Liver (tissue), 9 donors: Measurements from ENCODE around the gene PRDM10. TPM values are rescaled to one million over a fixed set of nuclear protein-coding genes. Genes with fewer than 3 reads are reported as not detected.

Source experiments
- DNase-seq: peaks from one replicate; pipeline ENCODE4 v3.0.0-alpha.2; 2017; ENCODE audit warnings: low spot score
- H3K27ac ChIP-seq, 2 donors: one replicate each; pipeline ENCODE4 v1.7.0; 2013; ENCODE audit warnings: inconsistent platforms in 2 of 2, low read length in 2 of 2, control low read depth in 1 of 2, low read depth in 1 of 2, mild to moderate bottlenecking in 1 of 2
- H3K27me3 ChIP-seq, 4 donors: one replicate each; pipeline versions ENCODE4 v1.6.1 to v1.7.0; 2013; ENCODE audit warnings: low read length in 3 of 4, inconsistent platforms in 1 of 4, mild to moderate bottlenecking in 1 of 4, moderate library complexity in 1 of 4; ENCODE audit not compliant: control insufficient read depth in 4 of 4, insufficient read depth in 4 of 4
- H3K36me3 ChIP-seq, 4 donors: one replicate each; pipeline versions ENCODE4 v1.6.1 to v1.7.0; 2013; ENCODE audit warnings: low read length in 3 of 4, mild to moderate bottlenecking in 3 of 4, low read depth in 1 of 4, moderate library complexity in 1 of 4; ENCODE audit not compliant: control insufficient read depth in 4 of 4, insufficient read depth in 3 of 4
- H3K4me1 ChIP-seq, 4 donors: one replicate each; pipeline versions ENCODE4 v1.6.1 to v1.7.0; 2013; ENCODE audit warnings: low read length in 3 of 4, mild to moderate bottlenecking in 3 of 4, moderate library complexity in 1 of 4; ENCODE audit not compliant: control insufficient read depth in 4 of 4, insufficient read depth in 4 of 4
- H3K4me3 ChIP-seq, 3 donors: one replicate each; pipeline versions ENCODE4 v1.6.1 to v1.7.0; 2013; ENCODE audit warnings: low read length in 3 of 3, control low read depth in 1 of 3, low read depth in 1 of 3, mild to moderate bottlenecking in 1 of 3
- H3K9ac ChIP-seq, 2 donors: one replicate each; pipeline ENCODE4 v1.7.0; 2013; ENCODE audit warnings: low read length in 2 of 2, mild to moderate bottlenecking in 2 of 2, moderate library complexity in 2 of 2, control low read depth in 1 of 2, low read depth in 1 of 2
- H3K9me3 ChIP-seq, 4 donors: one replicate each; pipeline versions ENCODE4 v1.6.1 to v1.7.0; 2013; ENCODE audit warnings: low read length in 3 of 4; ENCODE audit not compliant: control insufficient read depth in 4 of 4
- EGR1 ChIP-seq, 2 donors: IDR thresholded peaks; 2 replicates each; pipeline ENCODE4 v1.6.1; 2016 to 2018; ENCODE audit warnings: antibody characterized with exemption in 2 of 2, low read depth in 2 of 2
- FOXA1 ChIP-seq: IDR thresholded peaks from 2 replicates; pipeline ENCODE4 v1.6.1; 2016; ENCODE audit warnings: antibody characterized with exemption
- FOXA2 ChIP-seq: IDR thresholded peaks from 2 replicates; pipeline ENCODE4 v1.6.1; 2016; ENCODE audit warnings: antibody characterized with exemption
- GABPA ChIP-seq, 2 donors: IDR thresholded peaks in 1 of 2; conservative IDR thresholded peaks in 1 of 2; 2 replicates each; pipeline ENCODE4 v1.6.1; 2016; ENCODE audit warnings: antibody characterized with exemption in 2 of 2, mild to moderate bottlenecking in 1 of 2, moderate library complexity in 1 of 2
- HNF4A ChIP-seq, 2 donors: conservative IDR thresholded peaks; 2 replicates each; pipeline ENCODE4 v1.6.1; 2016; ENCODE audit warnings: antibody characterized with exemption in 2 of 2, mild to moderate bottlenecking in 2 of 2
- HNF4G ChIP-seq: IDR thresholded peaks from 2 replicates; pipeline ENCODE4 v1.6.1; 2016; ENCODE audit warnings: antibody characterized with exemption
- JUND ChIP-seq, 2 donors: IDR thresholded peaks; 2 replicates each; pipeline ENCODE4 v1.6.1; 2016; ENCODE audit warnings: antibody characterized with exemption in 2 of 2
- NR2F2 ChIP-seq: IDR thresholded peaks from 2 replicates; pipeline ENCODE4 v1.6.1; 2016; ENCODE audit warnings: antibody characterized with exemption
- RAD21 ChIP-seq, 2 donors: IDR thresholded peaks; 2 replicates each; pipeline ENCODE4 v1.6.1; 2016; ENCODE audit warnings: antibody characterized with exemption in 2 of 2, mild to moderate bottlenecking in 2 of 2
- REST ChIP-seq: IDR thresholded peaks from 2 replicates; pipeline ENCODE4 v1.6.1; 2016; ENCODE audit warnings: antibody characterized with exemption, mild to moderate bottlenecking
- RXRA ChIP-seq, 2 donors: IDR thresholded peaks; 2 replicates each; pipeline ENCODE4 v1.6.1; 2017 to 2018; ENCODE audit warnings: antibody characterized with exemption in 2 of 2, mild to moderate bottlenecking in 1 of 2
- SP1 ChIP-seq: IDR thresholded peaks from 2 replicates; pipeline ENCODE4 v1.6.1; 2018; ENCODE audit warnings: antibody characterized with exemption, mild to moderate bottlenecking
- TAF1 ChIP-seq: conservative IDR thresholded peaks from 2 replicates; pipeline ENCODE4 v1.6.1; 2016; ENCODE audit warnings: antibody characterized with exemption, mild to moderate bottlenecking
- YY1 ChIP-seq: IDR thresholded peaks from 2 replicates; pipeline ENCODE4 v1.6.1; 2016; ENCODE audit warnings: antibody characterized with exemption, mild to moderate bottlenecking
- WGBS: extraction: QIAGEN DNeasy Blood & Tissue Kit; methylation state at CpG from one replicate; pipeline ENCODE4 v1.1.7; 2013; 5-methylcytosine and 5-hydroxymethylcytosine counted together
- polyA plus RNA-seq, 2 donors: library from polyadenylated mRNA; stranded (reverse) in 1 of 2; unstranded in 1 of 2; fragments of 200-250 nt in 1 of 2; fragments of >200 nt in 1 of 2; fragmentation: Nextera tagmentation in 1 of 2; extraction: Ambion mirVana in 1 of 2; gene quantifications; one replicate each; pipeline versions ENCODE4 v1.2.1 to v1.2.3, GENCODE V29; 2013 to 2015
- total RNA-seq, 2 donors: library from RNA; depleted of rRNA; stranded (reverse); fragments of >200 nt; gene quantifications; one replicate each; pipeline ENCODE4 v1.2.3, GENCODE V29; 2014
- TF ChIP-seq, protein P1 (sequence below): IDR thresholded peaks from 2 replicates; pipeline ENCODE4 v1.6.1; 2016; ENCODE audit warnings: antibody characterized with exemption
- TF ChIP-seq, protein P2 (sequence below): IDR thresholded peaks from 2 replicates; pipeline ENCODE4 v1.6.1; 2016; ENCODE audit warnings: antibody characterized with exemption
- TF ChIP-seq, protein P3 (sequence below): fragments of 150-350 bp; IDR thresholded peaks from 2 replicates; pipeline ENCODE4 v1.5.1; 2017; ENCODE audit warnings: improper control_type of control experiment, low read depth, low read length; ENCODE audit not compliant: missing input control
- donor health status: healthy.
- donor health status: healthy.
- donor health status: healthy.
- donor health status: healthy.
- donor health status: healthy.

The PRDM10 gene, protein sequence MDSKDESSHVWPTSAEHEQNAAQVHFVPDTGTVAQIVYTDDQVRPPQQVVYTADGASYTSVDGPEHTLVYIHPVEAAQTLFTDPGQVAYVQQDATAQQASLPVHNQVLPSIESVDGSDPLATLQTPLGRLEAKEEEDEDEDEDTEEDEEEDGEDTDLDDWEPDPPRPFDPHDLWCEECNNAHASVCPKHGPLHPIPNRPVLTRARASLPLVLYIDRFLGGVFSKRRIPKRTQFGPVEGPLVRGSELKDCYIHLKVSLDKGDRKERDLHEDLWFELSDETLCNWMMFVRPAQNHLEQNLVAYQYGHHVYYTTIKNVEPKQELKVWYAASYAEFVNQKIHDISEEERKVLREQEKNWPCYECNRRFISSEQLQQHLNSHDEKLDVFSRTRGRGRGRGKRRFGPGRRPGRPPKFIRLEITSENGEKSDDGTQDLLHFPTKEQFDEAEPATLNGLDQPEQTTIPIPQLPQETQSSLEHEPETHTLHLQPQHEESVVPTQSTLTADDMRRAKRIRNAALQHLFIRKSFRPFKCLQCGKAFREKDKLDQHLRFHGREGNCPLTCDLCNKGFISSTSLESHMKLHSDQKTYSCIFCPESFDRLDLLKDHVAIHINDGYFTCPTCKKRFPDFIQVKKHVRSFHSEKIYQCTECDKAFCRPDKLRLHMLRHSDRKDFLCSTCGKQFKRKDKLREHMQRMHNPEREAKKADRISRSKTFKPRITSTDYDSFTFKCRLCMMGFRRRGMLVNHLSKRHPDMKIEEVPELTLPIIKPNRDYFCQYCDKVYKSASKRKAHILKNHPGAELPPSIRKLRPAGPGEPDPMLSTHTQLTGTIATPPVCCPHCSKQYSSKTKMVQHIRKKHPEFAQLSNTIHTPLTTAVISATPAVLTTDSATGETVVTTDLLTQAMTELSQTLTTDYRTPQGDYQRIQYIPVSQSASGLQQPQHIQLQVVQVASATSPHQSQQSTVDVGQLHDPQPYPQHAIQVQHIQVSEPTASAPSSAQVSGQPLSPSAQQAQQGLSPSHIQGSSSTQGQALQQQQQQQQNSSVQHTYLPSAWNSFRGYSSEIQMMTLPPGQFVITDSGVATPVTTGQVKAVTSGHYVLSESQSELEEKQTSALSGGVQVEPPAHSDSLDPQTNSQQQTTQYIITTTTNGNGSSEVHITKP
- total RNA-seq (1 to 10 TPM; 4.9 to 7.2 TPM), polyA plus RNA-seq (1 to 10 TPM; 1.4 to 2.9 TPM)

DNA sequence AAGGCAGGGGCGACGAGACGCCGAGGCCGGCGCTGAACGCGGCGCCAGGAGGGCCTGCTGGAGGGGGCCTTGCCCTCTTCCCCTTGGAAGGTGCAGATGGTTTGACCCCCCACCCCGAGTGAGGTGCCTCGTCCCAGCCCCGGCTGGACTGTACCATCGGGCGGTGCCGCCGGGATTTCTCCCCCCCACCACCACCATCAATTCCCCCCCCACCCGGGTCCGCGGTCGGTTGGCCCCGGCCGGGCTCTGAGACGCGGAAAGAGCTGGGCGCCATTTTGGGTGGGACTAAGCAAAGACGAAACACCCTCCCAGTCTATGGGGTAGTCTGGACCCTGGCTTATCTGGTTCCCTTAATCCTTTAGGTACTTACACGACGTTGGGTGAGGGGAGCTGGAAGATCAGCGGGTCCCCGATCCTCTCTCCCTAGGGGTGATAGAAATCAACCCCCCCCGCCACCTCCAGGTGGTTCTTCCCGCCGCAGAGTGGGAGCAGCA is at the start of gene PRDM10:
TSS of gene PRDM10 (minus strand) at position 484 of the 494 bp plus-strand sequence. CDS start 41,871 bp downstream, outside the sequence.
- H3K27me3 ChIP-seq = no peaks in the 10 kb centered on the region
- no peaks in the 10 kb centered on the region for H3K9me3 ChIP-seq
- DNase-seq = peak; percentile 91
- H3K9ac ChIP-seq = peak within 1 kb of the TSS; percentile 97 to 99
- peak within 1 kb of the TSS; percentile 76 to 98 (median 79) for H3K4me3 ChIP-seq
- WGBS = under 1% methylated on average over 33 of the region's 33 CpGs
- peak within 1 kb of the TSS; percentile 98 to 99 for H3K27ac ChIP-seq
- TF ChIP-seq TAF1 (no peak), NR2F2 (no peak), HNF4G (no peak), SP1 (no peak), JUND (IDR thresholded peaks at IDR 0.05) (no peak), REST (peak; percentile 53), RAD21 (IDR thresholded peaks at IDR 0.05) (peak in 1 of 2 donors; percentile 5), FOXA1 (peak; percentile 15), YY1 (peak; percentile 99), EGR1 (IDR thresholded peaks at IDR 0.05; ENCODE audit: low read depth in 2 of 2) (peak in 1 of 2 donors; percentile 52), GABPA (IDR thresholded peaks at IDR 0.05 in 1 of 2, conservative IDR thresholded peaks at IDR 0.05 in 1 of 2) (peak in 1 of 2 donors; percentile 12), FOXA2 (peak; percentile 22), RXRA (IDR thresholded peaks at IDR 0.05) (no peak), HNF4A (conservative IDR thresholded peaks at IDR 0.05) (peak in 1 of 2 donors; percentile 2)
- TF ChIP-seq, protein P1, sequence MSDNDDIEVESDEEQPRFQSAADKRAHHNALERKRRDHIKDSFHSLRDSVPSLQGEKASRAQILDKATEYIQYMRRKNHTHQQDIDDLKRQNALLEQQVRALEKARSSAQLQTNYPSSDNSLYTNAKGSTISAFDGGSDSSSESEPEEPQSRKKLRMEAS = peak; percentile 5
- TF ChIP-seq, protein P2, sequence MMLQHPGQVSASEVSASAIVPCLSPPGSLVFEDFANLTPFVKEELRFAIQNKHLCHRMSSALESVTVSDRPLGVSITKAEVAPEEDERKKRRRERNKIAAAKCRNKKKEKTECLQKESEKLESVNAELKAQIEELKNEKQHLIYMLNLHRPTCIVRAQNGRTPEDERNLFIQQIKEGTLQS = no peak
- TF ChIP-seq, protein P3, sequence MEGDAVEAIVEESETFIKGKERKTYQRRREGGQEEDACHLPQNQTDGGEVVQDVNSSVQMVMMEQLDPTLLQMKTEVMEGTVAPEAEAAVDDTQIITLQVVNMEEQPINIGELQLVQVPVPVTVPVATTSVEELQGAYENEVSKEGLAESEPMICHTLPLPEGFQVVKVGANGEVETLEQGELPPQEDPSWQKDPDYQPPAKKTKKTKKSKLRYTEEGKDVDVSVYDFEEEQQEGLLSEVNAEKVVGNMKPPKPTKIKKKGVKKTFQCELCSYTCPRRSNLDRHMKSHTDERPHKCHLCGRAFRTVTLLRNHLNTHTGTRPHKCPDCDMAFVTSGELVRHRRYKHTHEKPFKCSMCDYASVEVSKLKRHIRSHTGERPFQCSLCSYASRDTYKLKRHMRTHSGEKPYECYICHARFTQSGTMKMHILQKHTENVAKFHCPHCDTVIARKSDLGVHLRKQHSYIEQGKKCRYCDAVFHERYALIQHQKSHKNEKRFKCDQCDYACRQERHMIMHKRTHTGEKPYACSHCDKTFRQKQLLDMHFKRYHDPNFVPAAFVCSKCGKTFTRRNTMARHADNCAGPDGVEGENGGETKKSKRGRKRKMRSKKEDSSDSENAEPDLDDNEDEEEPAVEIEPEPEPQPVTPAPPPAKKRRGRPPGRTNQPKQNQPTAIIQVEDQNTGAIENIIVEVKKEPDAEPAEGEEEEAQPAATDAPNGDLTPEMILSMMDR = no peak
- peaks cover 3 to 38% (median 22%) of the 10 kb centered on the region in 4 donors for H3K4me1 ChIP-seq
- H3K36me3 ChIP-seq = no peaks in the 10 kb centered on the region
